ENCODE data around the gene CRTC3. TPM values are rescaled to one million over a fixed set of nuclear protein-coding genes. Genes with fewer than 3 reads are reported as not detected.

CRTC3 gene
- total and polyA plus RNA-seq, 2 of the 13 experiments (the other 11 are each of a cell fraction or from before 2014, with no cell fraction given), result 8.4 to 11.8 TPM

GRCh38 chr15:90623854-90624253, 94.1 kb downstream of the CRTC3 start (continued):
- TF ChIP-seq MAFK (conservative IDR thresholded peaks at IDR 0.05 in 1 of 2, IDR thresholded peaks at IDR 0.05 in 1 of 2; ENCODE audit: low read length in 2 of 2), result no peak
- no peak for TF ChIP-seq NR2F1 (CRISPR knock-in tag; IDR thresholded peaks at IDR 0.05)
- no peak for TF ChIP-seq ESRRA (CRISPR knock-in tag; IDR thresholded peaks at IDR 0.05; ENCODE audit: low read depth)
- no peak for TF ChIP-seq IRX3 (CRISPR knock-in tag; IDR thresholded peaks at IDR 0.05; ENCODE audit: borderline replicate concordance, low read depth)
- TF ChIP-seq PHF8 (CRISPR knock-in tag; IDR thresholded peaks at IDR 0.05), result no peak
- TF ChIP-seq ZNF333 (CRISPR knock-in tag; IDR thresholded peaks at IDR 0.05; ENCODE audit: borderline replicate concordance), result no peak
- no peak for TF ChIP-seq ZNF251 (CRISPR knock-in tag; IDR thresholded peaks at IDR 0.05)
- no peak for TF ChIP-seq ZBTB10 (CRISPR knock-in tag; IDR thresholded peaks at IDR 0.05; ENCODE audit: borderline replicate concordance)
- TF ChIP-seq MNT (IDR thresholded peaks at IDR 0.05), result no peak
- no peak for TF ChIP-seq ZNF484 (CRISPR knock-in tag; IDR thresholded peaks at IDR 0.05; ENCODE audit: borderline replicate concordance, low read depth)
